HG03469 (cell line): ENCODE measurements around the gene SYMPK.

Experiments
- ATAC-seq: cut with Tn5 transposase; IDR thresholded peaks from one replicate; pipeline ENCODE4 v1.9.1; 2021; ENCODE audit warnings: mild to moderate bottlenecking, moderate library complexity, moderate number of reproducible peaks; ENCODE audit not compliant: unreplicated experiment

SYMPK gene

DNA sequence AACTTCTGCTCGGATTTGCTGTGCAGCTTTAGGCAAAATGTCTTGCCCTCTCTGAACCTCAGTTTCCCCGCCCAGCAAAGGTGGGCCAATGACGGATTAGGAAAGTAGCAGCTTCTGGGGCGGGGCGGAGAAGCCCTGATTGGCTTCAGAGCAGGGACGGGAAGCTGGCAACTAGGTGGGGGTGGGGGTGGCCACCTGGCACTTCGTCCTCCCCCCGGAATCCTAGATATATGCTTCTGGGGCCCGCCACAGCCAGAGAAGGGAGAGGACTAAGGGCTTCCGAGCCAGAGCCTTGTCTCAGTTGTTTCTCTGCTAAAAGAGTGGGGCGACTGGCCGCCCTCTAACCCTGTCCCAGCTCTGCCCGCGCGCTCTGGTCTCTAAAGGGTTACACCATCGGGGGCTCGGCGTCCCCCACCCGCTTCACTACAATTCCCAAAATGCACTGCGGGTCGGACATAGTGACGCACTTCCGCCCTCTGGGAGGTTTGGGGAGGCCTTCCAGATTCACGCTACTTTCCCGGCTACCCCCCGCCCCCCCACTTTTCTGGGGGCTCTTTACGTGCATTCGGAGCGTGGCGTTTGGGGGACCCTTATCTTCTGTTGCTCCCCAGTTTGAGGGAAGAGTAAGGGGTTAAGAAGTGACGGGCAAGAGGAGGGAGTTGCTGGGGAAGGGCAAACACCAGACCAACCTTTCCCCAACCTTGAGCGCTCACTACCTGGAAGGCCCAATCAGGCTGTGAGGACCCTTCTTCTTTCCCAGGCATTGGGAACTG lies 23.7 kb upstream of the SYMPK start:
- ATAC-seq, result no peak

GRCh38 chr19:45885556-45886426 lies 22.8 kb upstream of the SYMPK start, which contains the start of gene IRF2BP1:
TSS of gene IRF2BP1 (minus strand) at chr19:45886141. CDS start at chr19:45885774, 367 bp downstream.
- ATAC-seq, result no peak

GRCh38 chr19:45884682-45885555 lies 22.0 kb upstream of the SYMPK start:
- no peak for ATAC-seq

GRCh38 chr19:45883881-45884681 lies 21.1 kb upstream of the SYMPK start:
- no peak for ATAC-seq

DNA sequence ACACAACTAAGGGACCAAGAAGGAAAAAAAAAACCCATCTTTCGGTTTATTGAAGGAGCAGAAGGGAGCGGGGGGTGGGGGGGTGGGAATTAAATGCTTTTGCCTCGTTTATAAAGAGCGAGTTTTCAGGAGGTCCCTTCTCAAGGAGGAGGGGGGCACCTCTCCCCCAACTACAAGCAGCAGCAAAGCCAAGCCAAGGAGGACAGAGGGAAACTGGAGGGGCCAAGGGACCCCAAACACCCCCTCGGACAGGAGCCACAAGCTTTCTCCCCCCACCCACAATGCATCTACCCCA lies 20.6 kb upstream of the SYMPK start:
- no peak for ATAC-seq

DNA sequence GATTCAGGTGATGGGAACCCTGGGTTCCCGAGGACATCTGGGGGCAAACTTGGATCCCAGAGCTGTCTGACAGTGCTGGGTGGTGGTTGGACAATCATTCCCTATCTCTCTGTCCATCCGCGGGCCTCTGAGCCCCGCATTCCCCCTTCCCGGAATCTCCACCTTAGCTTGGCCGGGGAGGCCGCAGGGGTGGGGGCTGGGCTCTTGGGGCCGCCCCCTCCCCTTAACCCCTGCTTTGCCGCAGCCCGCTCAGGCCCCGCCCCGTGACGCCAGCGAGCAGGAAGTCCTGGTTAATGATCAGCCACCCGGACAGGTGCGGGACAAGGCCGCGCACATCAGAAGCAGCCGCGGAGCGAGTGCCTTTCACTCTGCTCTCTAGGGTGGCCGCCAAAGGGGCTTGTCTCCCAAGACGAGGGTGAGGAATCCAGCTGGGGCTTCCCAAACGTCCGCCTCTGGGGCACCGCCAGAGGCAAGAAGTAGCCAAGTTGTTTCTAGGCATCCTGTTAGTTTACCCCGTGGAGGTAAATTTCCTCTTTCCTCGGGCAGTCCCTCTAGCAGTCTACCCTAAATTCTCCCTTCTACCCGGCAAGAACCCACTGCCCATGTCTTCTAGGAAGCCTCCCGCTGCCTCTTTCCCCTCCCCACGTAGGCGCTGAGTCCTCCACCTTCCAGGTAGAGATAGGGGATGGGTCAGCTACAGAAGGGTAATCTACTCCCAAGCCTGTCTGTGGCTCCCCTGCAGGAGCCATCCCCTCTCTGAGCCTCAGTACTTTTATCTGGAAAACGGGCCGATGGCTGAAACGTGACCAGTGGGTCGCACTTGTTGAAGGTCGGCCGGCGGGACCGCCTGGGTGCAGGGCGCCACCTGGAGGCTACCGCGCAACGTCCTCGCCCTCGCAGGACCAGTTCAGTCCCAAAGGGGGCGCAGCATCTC lies 20.0 kb upstream of the SYMPK start:
- ATAC-seq, result no peak

- no peak for ATAC-seq
Measured at GRCh38 chr19:45881909-45882528, 19.1 kb upstream of the SYMPK start.

- no peak for ATAC-seq
Measured at GRCh38 chr19:45881082-45881908, 18.3 kb upstream of the SYMPK start.

- ATAC-seq, result no peak
Measured at GRCh38 chr19:45879971-45880370, 17.0 kb upstream of the SYMPK start.

DNA sequence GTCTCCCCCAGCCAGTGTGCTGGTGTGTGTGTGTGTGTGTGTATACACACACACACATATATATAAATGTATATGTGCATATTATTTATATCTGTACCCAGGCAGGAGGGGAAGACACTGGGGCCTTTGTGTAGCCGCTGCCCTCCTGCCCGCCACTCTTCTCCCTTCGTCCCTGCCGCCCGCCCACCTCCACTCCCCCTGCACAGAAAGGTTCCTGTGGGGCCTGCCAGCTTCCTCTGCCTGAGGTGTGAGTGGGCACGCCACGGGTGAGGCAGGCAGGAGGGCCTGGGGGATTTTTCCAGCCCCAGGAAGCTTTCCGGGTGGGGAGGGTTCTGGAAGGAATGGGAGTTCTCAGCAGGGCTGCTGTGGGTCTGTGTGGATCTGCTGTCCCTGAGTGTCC lies 16.1 kb upstream of the SYMPK start:
- no peak for ATAC-seq

- ATAC-seq, result no peak
Measured at GRCh38 chr19:45878043-45878794, 15.3 kb upstream of the SYMPK start.

- ATAC-seq, result no peak
Measured at GRCh38 chr19:45876411-45877197, 13.7 kb upstream of the SYMPK start.

- ATAC-seq, result no peak
Measured at GRCh38 chr19:45876161-45876410, 13.1 kb upstream of the SYMPK start.

DNA sequence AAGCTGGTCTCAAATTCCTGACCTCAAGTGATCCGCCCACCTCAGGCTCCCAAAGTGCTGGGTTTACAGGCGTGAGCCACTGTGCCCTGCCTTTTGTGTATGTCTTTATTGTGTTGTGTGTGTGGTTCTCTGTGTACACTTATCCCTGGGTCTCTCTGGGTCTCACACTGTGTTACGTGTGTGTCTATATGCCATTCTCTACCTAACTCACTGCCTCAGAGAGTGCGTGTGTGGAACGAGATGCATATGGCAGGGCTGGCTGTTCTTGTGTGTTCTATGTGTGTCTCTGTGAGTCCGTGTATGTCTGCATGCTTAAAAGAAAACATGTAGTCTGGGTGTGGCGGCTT lies 11.6 kb upstream of the SYMPK start:
- ATAC-seq, result no peak

- ATAC-seq, result no peak
Measured at GRCh38 chr19:45873219-45873772, 10.3 kb upstream of the SYMPK start.

- ATAC-seq, result no peak
Measured at GRCh38 chr19:45872095-45872919, 9.4 kb upstream of the SYMPK start.
